Hepatocyte (in vitro differentiated cells): ENCODE data around the gene TTC33. TPM values are rescaled to one million over a fixed set of nuclear protein-coding genes. Genes with fewer than 3 reads are reported as not detected.

Experiments used
- DNase-seq: peaks from one replicate; pipeline ENCODE4 v3.0.0-alpha.2; 2016; ENCODE audit warnings: low spot score
- H2AFZ ChIP-seq: fragments of 200-600 bp; sonication (generic); 2 replicates; pipeline ENCODE4 v1.6.0; 2016; ENCODE audit warnings: antibody characterized with exemption, mild to moderate bottlenecking
- H3K27ac ChIP-seq: fragments of 200-600 bp; sonication (generic); 2 replicates; pipeline ENCODE4 v1.5.1; 2016; ENCODE audit warnings: mild to moderate bottlenecking
- H3K27me3 ChIP-seq: fragments of 200-600 bp; sonication (generic); 2 replicates; pipeline ENCODE4 v1.6.1; 2016
- H3K36me3 ChIP-seq: fragments of 200-600 bp; sonication (generic); replicated peaks from 2 replicates; pipeline ENCODE4 v1.5.1; 2016; ENCODE audit warnings: low read depth; ENCODE audit not compliant: insufficient read depth
- H3K4me1 ChIP-seq: fragments of 200-600 bp; sonication (generic); 2 replicates; pipeline ENCODE4 v1.5.1; 2016; ENCODE audit warnings: mild to moderate bottlenecking, moderate library complexity; ENCODE audit not compliant: insufficient read depth
- H3K4me2 ChIP-seq: fragments of 200-600 bp; sonication (generic); 2 replicates; pipeline ENCODE4 v1.6.0; 2016
- H3K4me3 ChIP-seq: fragments of 200-600 bp; sonication (generic); 2 replicates; pipeline ENCODE4 v1.5.1; 2016; ENCODE audit warnings: mild to moderate bottlenecking
- H3K79me2 ChIP-seq: fragments of 200-600 bp; sonication (generic); 2 replicates; pipeline ENCODE4 v1.6.0; 2017; ENCODE audit warnings: mild to moderate bottlenecking
- H3K9me2 ChIP-seq: fragments of 200-600 bp; sonication (generic); replicated peaks from 2 replicates; pipeline ENCODE4 v1.6.0; 2017; ENCODE audit warnings: mild to moderate bottlenecking; ENCODE audit not compliant: insufficient read depth
- H3K9me3 ChIP-seq: fragments of 200-600 bp; sonication (generic); 2 replicates; pipeline ENCODE4 v1.5.1; 2016; ENCODE audit warnings: low read depth, mild to moderate bottlenecking
- H4K20me1 ChIP-seq: fragments of 200-600 bp; sonication (generic); 2 replicates; pipeline ENCODE4 v1.6.0; 2016; ENCODE audit warnings: mild to moderate bottlenecking; ENCODE audit not compliant: insufficient read depth, poor library complexity, severe bottlenecking
- EZH2 ChIP-seq: fragments of 200-600 bp; sonication (generic); IDR thresholded peaks from 2 replicates; pipeline ENCODE4 v1.6.1; 2016; ENCODE audit warnings: antibody characterized with exemption, mild to moderate bottlenecking, borderline replicate concordance
- EZH2phosphoT487 ChIP-seq: fragments of 200-600 bp; sonication (generic); IDR thresholded peaks from one replicate; pipeline ENCODE4 v1.6.1; 2018; ENCODE audit warnings: antibody characterized with exemption, mild to moderate bottlenecking, low read depth, moderate library complexity; ENCODE audit not compliant: unreplicated experiment, severe bottlenecking
- WGBS: methylation state at CpG from one replicate; pipeline ENCODE4 v1.1.6; 2016; ENCODE audit warnings: low lambda C conversion rate; ENCODE audit errors: missing lambda C conversion rate; 5-methylcytosine and 5-hydroxymethylcytosine counted together
- polyA plus RNA-seq: library from polyadenylated mRNA; unstranded; fragments of >200 nt; fragmentation: Nextera tagmentation; extraction: Ambion mirVana; gene quantifications from 2 replicates; pipeline ENCODE4 v1.2.1, GENCODE V29; 2016
- total RNA-seq: library from RNA; depleted of rRNA; stranded (reverse); fragments of >200 nt; gene quantifications from 2 replicates; pipeline ENCODE4 v1.2.3, GENCODE V29; 2014
- TF ChIP-seq, protein P1 (sequence below): fragments of 200-600 bp; sonication (generic); IDR thresholded peaks from 2 replicates; pipeline ENCODE4 v1.5.1; 2016; ENCODE audit warnings: antibody characterized with exemption, mild to moderate bottlenecking; ENCODE audit not compliant: poor library complexity

The TTC33 gene
- total and polyA plus RNA-seq, 2 experiments from 2014 or later = 5.6 to 19.3 TPM

DNA sequence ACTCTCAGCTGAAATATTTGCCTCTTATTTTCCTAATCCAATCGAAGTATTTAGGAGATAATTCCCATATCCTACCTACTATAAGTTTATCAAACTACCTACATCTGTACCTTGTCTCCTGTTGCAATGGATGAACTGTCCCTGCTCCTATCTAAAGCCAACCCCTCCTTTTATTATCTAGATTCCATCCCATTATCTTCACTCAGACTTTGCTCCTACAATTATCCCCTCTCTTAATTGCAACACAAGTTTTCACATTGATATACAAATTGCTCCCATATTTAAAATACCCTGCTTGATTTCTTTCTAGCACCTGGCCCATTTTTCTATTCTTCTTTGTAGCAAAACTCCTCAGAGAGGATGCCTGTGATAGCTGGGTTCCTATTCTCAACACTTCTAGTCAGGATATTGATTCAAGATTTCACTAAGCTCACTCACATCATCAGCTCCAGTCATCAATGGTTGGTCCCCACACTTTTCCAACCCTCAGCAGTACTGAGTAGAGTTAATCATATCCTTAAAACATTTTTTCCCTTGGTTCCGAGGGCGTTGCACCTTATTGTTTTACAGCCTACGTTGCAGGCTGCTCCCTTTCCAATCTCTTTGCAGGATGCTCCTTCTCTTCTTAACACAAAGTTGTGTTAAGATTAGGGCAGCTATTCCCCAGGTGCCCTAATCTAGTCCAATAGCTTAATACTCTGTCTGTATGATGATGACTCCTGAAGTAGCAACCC lies 253.9 kb downstream of the TTC33 start:
- Histone ChIP-seq H4K20me1 (no peaks in the 10 kb centered on the region), H2AFZ (no peak overlapping the region), H3K4me3 (no peak overlapping the region), H3K27me3 (no peaks in the 10 kb centered on the region), H3K4me2 (no peak overlapping the region), H3K9me2 (no peaks in the 10 kb centered on the region), H3K36me3 (no peaks in the 10 kb centered on the region), H3K79me2 (no peaks in the 10 kb centered on the region), H3K9me3 (no peaks in the 10 kb centered on the region), H3K27ac (no peak overlapping the region), H3K4me1 (peaks cover 6% of the 10 kb centered on the region)
- TF ChIP-seq, protein P1, sequence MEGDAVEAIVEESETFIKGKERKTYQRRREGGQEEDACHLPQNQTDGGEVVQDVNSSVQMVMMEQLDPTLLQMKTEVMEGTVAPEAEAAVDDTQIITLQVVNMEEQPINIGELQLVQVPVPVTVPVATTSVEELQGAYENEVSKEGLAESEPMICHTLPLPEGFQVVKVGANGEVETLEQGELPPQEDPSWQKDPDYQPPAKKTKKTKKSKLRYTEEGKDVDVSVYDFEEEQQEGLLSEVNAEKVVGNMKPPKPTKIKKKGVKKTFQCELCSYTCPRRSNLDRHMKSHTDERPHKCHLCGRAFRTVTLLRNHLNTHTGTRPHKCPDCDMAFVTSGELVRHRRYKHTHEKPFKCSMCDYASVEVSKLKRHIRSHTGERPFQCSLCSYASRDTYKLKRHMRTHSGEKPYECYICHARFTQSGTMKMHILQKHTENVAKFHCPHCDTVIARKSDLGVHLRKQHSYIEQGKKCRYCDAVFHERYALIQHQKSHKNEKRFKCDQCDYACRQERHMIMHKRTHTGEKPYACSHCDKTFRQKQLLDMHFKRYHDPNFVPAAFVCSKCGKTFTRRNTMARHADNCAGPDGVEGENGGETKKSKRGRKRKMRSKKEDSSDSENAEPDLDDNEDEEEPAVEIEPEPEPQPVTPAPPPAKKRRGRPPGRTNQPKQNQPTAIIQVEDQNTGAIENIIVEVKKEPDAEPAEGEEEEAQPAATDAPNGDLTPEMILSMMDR = no peak
- TF ChIP-seq EZH2phosphoT487 = no peak
- TF ChIP-seq EZH2 = no peak
- 81% methylated on average over 4 of the region's 4 CpGs for WGBS
- no peak for DNase-seq

DNA sequence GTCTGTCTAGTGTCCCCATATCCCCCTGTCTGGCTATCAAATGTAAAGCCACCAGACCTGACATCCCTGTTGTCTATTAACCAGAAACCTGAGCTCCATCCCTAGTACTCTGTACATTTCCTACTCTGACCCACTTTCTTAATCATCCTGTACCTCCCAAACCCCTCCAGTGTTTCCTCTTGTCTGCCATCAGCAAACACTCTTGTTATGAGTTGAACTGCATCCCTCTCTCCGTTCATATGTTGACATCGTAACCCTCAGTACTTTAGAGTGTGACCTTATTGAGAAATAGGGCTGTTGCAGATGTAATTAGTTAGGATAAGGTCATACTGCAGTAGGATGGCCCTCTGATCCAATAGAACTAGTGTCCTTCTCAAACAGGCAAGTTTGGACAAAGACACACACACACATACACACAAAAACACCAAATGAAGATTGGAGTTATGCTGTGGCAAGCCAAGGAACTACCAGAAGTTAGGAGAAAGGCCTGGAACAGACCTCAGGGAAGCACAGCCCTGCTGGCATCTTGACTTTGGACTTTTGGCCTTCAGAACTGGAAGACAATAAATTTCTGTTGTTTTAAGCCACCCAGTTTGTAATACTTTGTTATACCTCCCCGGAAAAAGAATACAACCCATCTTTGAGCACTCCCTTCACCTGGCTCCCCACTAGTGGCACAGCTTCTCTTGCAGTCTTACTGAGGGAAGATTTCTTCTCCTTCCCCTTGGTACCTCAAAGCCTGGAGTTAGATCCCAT lies 256.1 kb downstream of the TTC33 start:
- no peaks in the 10 kb centered on the region for H3K36me3 ChIP-seq
- no peaks in the 10 kb centered on the region for H3K9me2 ChIP-seq
- no peak for DNase-seq
- H2AFZ ChIP-seq = no peak overlapping the region
- H3K4me2 ChIP-seq = no peak overlapping the region
- 79% methylated on average over 3 of the region's 3 CpGs for WGBS
- H3K4me3 ChIP-seq = no peak overlapping the region
- no peaks in the 10 kb centered on the region for H3K27me3 ChIP-seq
- no peak overlapping the region for H3K27ac ChIP-seq
- H3K4me1 ChIP-seq = peaks cover 6% of the 10 kb centered on the region
- TF ChIP-seq EZH2 = no peak
- H4K20me1 ChIP-seq = no peaks in the 10 kb centered on the region
- H3K9me3 ChIP-seq = no peaks in the 10 kb centered on the region
- no peaks in the 10 kb centered on the region for H3K79me2 ChIP-seq

DNA sequence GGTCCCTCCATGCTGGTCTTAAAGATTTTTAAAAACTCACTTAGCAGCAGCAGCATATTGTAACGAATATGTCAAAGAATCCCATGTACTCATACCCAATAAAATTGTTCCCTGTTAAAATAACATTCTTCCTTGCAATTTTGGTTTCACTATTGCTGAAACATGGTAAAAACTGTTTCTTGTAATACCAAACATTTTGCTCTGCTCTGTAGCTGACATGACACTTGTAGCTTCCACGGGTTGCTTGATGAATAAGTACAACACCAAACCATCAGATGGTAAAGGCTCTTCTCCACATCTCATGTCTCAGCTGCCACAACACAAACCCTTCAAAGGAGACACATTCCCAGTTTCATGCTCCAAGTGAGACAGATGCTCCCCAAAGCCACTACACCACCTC lies 256.8 kb downstream of the TTC33 start:
- TF ChIP-seq EZH2phosphoT487 (no peak), EZH2 (no peak)
- TF ChIP-seq, protein P1 = no peak
- Histone ChIP-seq H3K79me2 (no peaks in the 10 kb centered on the region), H3K36me3 (no peaks in the 10 kb centered on the region), H3K4me3 (no peak overlapping the region), H3K9me2 (no peaks in the 10 kb centered on the region), H4K20me1 (no peaks in the 10 kb centered on the region), H3K9me3 (no peaks in the 10 kb centered on the region), H3K27ac (no peak overlapping the region), H3K4me2 (no peak overlapping the region), H3K27me3 (no peaks in the 10 kb centered on the region), H2AFZ (no peak overlapping the region), H3K4me1 (peaks cover 6% of the 10 kb centered on the region)
- no peak for DNase-seq
- 92% methylated on average over 2 of the region's 2 CpGs for WGBS

DNA sequence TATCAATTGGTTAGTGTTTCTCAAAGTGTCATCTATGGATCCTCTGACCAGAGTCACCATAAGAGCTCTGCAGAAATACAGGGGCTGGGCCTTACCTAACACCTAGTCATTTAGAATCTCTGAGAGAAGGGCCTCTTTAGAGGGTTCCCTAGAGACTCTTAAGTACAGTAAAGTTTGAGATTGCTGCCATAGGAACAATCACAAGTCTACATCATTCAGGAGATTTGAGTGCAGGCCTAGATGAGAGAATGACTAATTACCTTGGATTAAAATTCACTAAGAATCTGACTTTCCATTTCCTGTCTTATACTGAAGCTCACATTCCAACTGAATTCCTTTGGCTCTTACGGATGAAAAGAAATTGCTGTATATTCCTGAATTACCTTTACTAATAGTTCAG lies 258.2 kb downstream of the TTC33 start:
- no peaks in the 10 kb centered on the region for H3K9me2 ChIP-seq
- no peak overlapping the region for H3K4me3 ChIP-seq
- H3K27ac ChIP-seq = no peak overlapping the region
- no peak overlapping the region for H3K4me2 ChIP-seq
- H4K20me1 ChIP-seq = no peaks in the 10 kb centered on the region
- no peak overlapping the region for H2AFZ ChIP-seq
- no peaks in the 10 kb centered on the region for H3K79me2 ChIP-seq
- H3K9me3 ChIP-seq = no peaks in the 10 kb centered on the region
- H3K27me3 ChIP-seq = no peaks in the 10 kb centered on the region
- no peaks in the 10 kb centered on the region for H3K36me3 ChIP-seq
- no peak for DNase-seq
- H3K4me1 ChIP-seq = peaks cover 6% of the 10 kb centered on the region
- WGBS = 68% methylated on average over 1 of the region's 1 CpG
- no peak for TF ChIP-seq EZH2
- TF ChIP-seq, protein P1 = no peak
- no peak for TF ChIP-seq EZH2phosphoT487
